Spleen (tissue), 7 donors: ENCODE data around the gene PRKCG.

ENCODE experiments used
- POLR2A ChIP-seq, 3 donors: fragments of 450-650 bp; IDR thresholded peaks; one replicate each; pipeline ENCODE4 v1.5.1; 2017; ENCODE audit warnings: antibody characterized with exemption in 3 of 3, mild to moderate bottlenecking in 1 of 3
- POLR2AphosphoS5 ChIP-seq, 3 donors: sonication (generic); formaldehyde crosslinking; IDR thresholded peaks; one replicate each; pipeline ENCODE4 v1.5.1; 2017; ENCODE audit warnings: antibody characterized with exemption in 3 of 3
- TF ChIP-seq, protein P1 (sequence below), 11 experiments: fragments of 200-600 bp in 7 of 11; fragments of 450-650 bp in 4 of 11; sonication (generic) in 4 of 11; IDR thresholded peaks in 8 of 11; conservative IDR thresholded peaks in 3 of 11; 1 replicate in 7 of 11; 2 replicates in 4 of 11; pipeline versions ENCODE4 v1.4.0 to v1.8.0; 2016 to 2021; ENCODE audit warnings: antibody characterized with exemption in 11 of 11, inconsistent platforms in 4 of 11, mild to moderate bottlenecking in 1 of 11
- donor health status: DM: no; HTN: no; CAD: no; lungs with moderate emphysema.
- donor health status: DM: no; HTN: no; CAD: no.
- donor health status: DM: no; HTN: no; CAD: no.

DNA sequence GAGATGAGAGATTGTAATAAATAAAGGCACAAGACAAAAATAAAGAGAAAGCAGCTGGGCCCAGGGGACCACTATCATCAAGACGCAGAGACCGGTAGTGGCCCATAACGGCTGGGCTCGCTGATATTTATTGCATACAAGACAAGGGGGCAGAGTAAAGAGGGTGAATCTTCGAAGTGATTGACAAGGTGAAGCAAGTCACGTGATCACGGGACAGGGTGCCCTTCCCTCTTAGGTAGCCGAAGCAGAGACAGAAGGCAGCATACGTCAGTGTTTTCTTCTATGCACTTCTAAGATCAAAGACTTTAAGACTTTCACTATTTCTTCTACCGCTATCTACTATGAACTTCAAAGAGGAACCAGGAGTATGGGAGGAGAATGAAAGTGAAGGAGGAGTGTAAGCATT, 4.6 kb upstream of the PRKCG start:
- TF ChIP-seq, protein P1, sequence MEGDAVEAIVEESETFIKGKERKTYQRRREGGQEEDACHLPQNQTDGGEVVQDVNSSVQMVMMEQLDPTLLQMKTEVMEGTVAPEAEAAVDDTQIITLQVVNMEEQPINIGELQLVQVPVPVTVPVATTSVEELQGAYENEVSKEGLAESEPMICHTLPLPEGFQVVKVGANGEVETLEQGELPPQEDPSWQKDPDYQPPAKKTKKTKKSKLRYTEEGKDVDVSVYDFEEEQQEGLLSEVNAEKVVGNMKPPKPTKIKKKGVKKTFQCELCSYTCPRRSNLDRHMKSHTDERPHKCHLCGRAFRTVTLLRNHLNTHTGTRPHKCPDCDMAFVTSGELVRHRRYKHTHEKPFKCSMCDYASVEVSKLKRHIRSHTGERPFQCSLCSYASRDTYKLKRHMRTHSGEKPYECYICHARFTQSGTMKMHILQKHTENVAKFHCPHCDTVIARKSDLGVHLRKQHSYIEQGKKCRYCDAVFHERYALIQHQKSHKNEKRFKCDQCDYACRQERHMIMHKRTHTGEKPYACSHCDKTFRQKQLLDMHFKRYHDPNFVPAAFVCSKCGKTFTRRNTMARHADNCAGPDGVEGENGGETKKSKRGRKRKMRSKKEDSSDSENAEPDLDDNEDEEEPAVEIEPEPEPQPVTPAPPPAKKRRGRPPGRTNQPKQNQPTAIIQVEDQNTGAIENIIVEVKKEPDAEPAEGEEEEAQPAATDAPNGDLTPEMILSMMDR (IDR thresholded peaks at IDR 0.05 in 8 of 11, conservative IDR thresholded peaks at IDR 0.05 in 3 of 11): no peak
- TF ChIP-seq POLR2A (IDR thresholded peaks at IDR 0.05): no peak
- peak in 1 of 3 donors; percentile 50 for TF ChIP-seq POLR2AphosphoS5 (IDR thresholded peaks at IDR 0.05)
